K562 (cell line): ENCODE results near the gene CERCAM. TPM values are rescaled to one million over a fixed set of nuclear protein-coding genes. Genes with fewer than 3 reads are reported as not detected.

ENCODE experiments used
- ATAC-seq: fragments of 200-7000 bp; cut with Tn5 transposase; 3 replicates; pipeline ENCODE4 v1.9.1; 2020; ENCODE audit warnings: moderate library complexity
- BruUV-seq: library from RNA; stranded (reverse); fragments of 400-500 nt; replicated peaks from 2 replicates; lab custom pipeline; 2021; lab: Mats Ljungman, UMichigan
- CTCF ChIA-PET: fragments of 300-600 bp; formaldehyde crosslinking; extraction: SDS; loops from one replicate; lab custom pipeline; 2021; ENCODE audit warnings: low intra/inter-chr PET ratio; lab: Yijun Ruan, JAX
- POLR2A ChIA-PET: fragments of 300-600, 350-650 bp; sonication (Branson Sonifier 250); formaldehyde crosslinking; extraction: SDS; loops from one replicate; lab custom pipeline; 2021; ENCODE audit warnings: antibody characterized with exemption, inconsistent platforms; lab: Yijun Ruan, JAX
- DNase-seq, 4 experiments: peaks; one replicate each; pipeline versions ENCODE4 v3.0.0 to v3.0.0-alpha.2; 2011 to 2018; ENCODE audit warnings: low spot score in 3 of 4, mixed read lengths in 3 of 4; ENCODE audit errors: extremely low read depth in 1 of 4
- FAIRE-seq: peaks from 2 replicates; lab custom pipeline; 2011; peaks lifted over from hg19 to GRCh38; lab: Jason Lieb, UNC
- H2AFZ ChIP-seq: 2 replicates; pipeline ENCODE4 v1.6.0; 2011; ENCODE audit warnings: low read depth, low read length, control low read depth, inconsistent platforms
- H3K27ac ChIP-seq: fragments of 200-600 bp; 3 replicates; pipeline ENCODE4 v1.8.0; 2011; ENCODE audit warnings: low read depth, mild to moderate bottlenecking, control low read depth, inconsistent platforms, low read length, moderate library complexity, mixed read lengths; ENCODE audit errors: extremely low read depth
- H3K27me3 ChIP-seq, 2 experiments: fragments of 300-600 bp in 1 of 2; 2 replicates in 1 of 2; 3 replicates in 1 of 2; pipeline versions ENCODE4 v1.6.0 to v1.8.0; 2011; ENCODE audit warnings: inconsistent platforms in 2 of 2, low read length in 2 of 2, mild to moderate bottlenecking in 1 of 2, mixed read lengths in 1 of 2, moderate library complexity in 1 of 2; ENCODE audit not compliant: control insufficient read depth in 2 of 2, insufficient read depth in 2 of 2
- H3K36me3 ChIP-seq: fragments of 300-600 bp; 3 replicates; pipeline ENCODE4 v1.8.0; 2011; ENCODE audit warnings: mild to moderate bottlenecking, low read length, inconsistent platforms; ENCODE audit not compliant: control insufficient read depth, insufficient read depth
- H3K4me1 ChIP-seq, 2 experiments: fragments of 200-600 bp in 1 of 2; replicated peaks in 1 of 2; 2 replicates in 1 of 2; 3 replicates in 1 of 2; pipeline versions ENCODE4 v1.5.1 to v1.8.0; 2011; ENCODE audit warnings: inconsistent platforms in 2 of 2, low read length in 2 of 2, mild to moderate bottlenecking in 1 of 2, mixed read lengths in 1 of 2, moderate library complexity in 1 of 2; ENCODE audit not compliant: control insufficient read depth in 2 of 2, insufficient read depth in 2 of 2
- H3K4me2 ChIP-seq: 2 replicates; pipeline ENCODE4 v1.6.1; 2011; ENCODE audit warnings: low read length, control low read depth, inconsistent platforms, mixed read lengths; ENCODE audit not compliant: insufficient read depth
- H3K4me3 ChIP-seq: fragments of 200-600 bp; sonication (generic), shearing (Covaris generic); 2 replicates; pipeline ENCODE4 v1.5.1; 2016; ENCODE audit warnings: control low read depth, inconsistent platforms
- H3K79me2 ChIP-seq: fragments of 200-600 bp; 3 replicates; pipeline ENCODE4 v1.8.0; 2011; ENCODE audit warnings: low read length, inconsistent platforms; ENCODE audit not compliant: control insufficient read depth, insufficient read depth
- H3K9ac ChIP-seq, 2 experiments: 2 replicates each; pipeline versions ENCODE4 v1.6.0 to v1.6.1; 2011; ENCODE audit warnings: low read depth in 2 of 2, low read length in 2 of 2, control low read depth in 1 of 2, inconsistent platforms in 1 of 2, mild to moderate bottlenecking in 1 of 2, mixed read lengths in 1 of 2; ENCODE audit not compliant: insufficient read depth in 1 of 2
- H3K9me1 ChIP-seq: one replicate; pipeline ENCODE4 v1.6.0; 2011; ENCODE audit warnings: inconsistent platforms, mild to moderate bottlenecking, low read length, moderate library complexity; ENCODE audit not compliant: control insufficient read depth, insufficient read depth
- H3K9me3 ChIP-seq: replicated peaks from 2 replicates; pipeline ENCODE4 v1.5.1; 2011; ENCODE audit warnings: low read depth, low read length, inconsistent platforms; ENCODE audit not compliant: control insufficient read depth, insufficient read depth
- H4K20me1 ChIP-seq: replicated peaks from 2 replicates; pipeline ENCODE4 v1.6.1; 2011; ENCODE audit warnings: low read length, inconsistent platforms, mixed read lengths; ENCODE audit not compliant: control insufficient read depth, insufficient read depth
- CEBPZ ChIP-seq: fragments of 150-350 bp; IDR thresholded peaks from 2 replicates; pipeline ENCODE4 v1.6.1; 2014; ENCODE audit warnings: low read depth, mild to moderate bottlenecking, low read length, borderline replicate concordance
- ILF3 ChIP-seq: fragments of 450-650 bp; IDR thresholded peaks from 2 replicates; pipeline ENCODE4 v1.6.1; 2018; ENCODE audit warnings: antibody characterized with exemption, mild to moderate bottlenecking, moderate library complexity, borderline replicate concordance
- POLR3G ChIP-seq: IDR thresholded peaks from 2 replicates; pipeline ENCODE4 v1.6.1; 2011; ENCODE audit not compliant: insufficient read length, insufficient replicate concordance; ENCODE audit errors: extremely low read depth
- SRSF7 ChIP-seq: fragments of 200-400 bp; formaldehyde crosslinking; optimal IDR thresholded peaks from 2 replicates; pipeline ENCODE3; 2017; ENCODE audit warnings: mild to moderate bottlenecking, low read depth, low read length
- TRIM24 ChIP-seq, 2 experiments: fragments of 450-650 bp; IDR thresholded peaks; 2 replicates each; pipeline ENCODE4 v1.6.1; 2016
- ZKSCAN1 ChIP-seq: fragments of 150-350 bp; IDR thresholded peaks from 2 replicates; pipeline ENCODE4 v1.6.1; 2016; ENCODE audit warnings: low read depth, low read length
- ZNF143 ChIP-seq: sonication (generic); formaldehyde crosslinking; IDR thresholded peaks from 2 replicates; pipeline ENCODE4 v1.9.0; 2022; ENCODE audit warnings: mild to moderate bottlenecking, missing genetic modification reagents
- ZNF224 ChIP-seq: sonication (generic); formaldehyde crosslinking; IDR thresholded peaks from 2 replicates; pipeline ENCODE4 v1.8.0; 2022; ENCODE audit warnings: mild to moderate bottlenecking, missing genetic modification reagents
- WGBS: fragments of 100-300 bp; shearing (Covaris generic); methylation state at CpG from one replicate; pipeline ENCODE4 v1.1.6; 2016; ENCODE audit warnings: low coverage, mixed read lengths; ENCODE audit not compliant: insufficient coverage; ENCODE audit errors: missing lambda C conversion rate; 5-methylcytosine and 5-hydroxymethylcytosine counted together
- in situ Hi-C: fragments of 300-500 bp; cut with MboI; formaldehyde crosslinking; loops from 4 replicates; pipeline ENCODE4 v1.15.0; 2018; ENCODE audit warnings: inconsistent platforms, mixed read lengths
- intact Hi-C: fragments of 100-400 bp; cut with micrococcal nuclease; formaldehyde crosslinking; loops from 2 replicates; pipeline ENCODE4 v1.14.2; 2022
- polyA plus RNA-seq, 8 experiments: library from polyadenylated mRNA; depleted of rRNA in 4 of 8; stranded (reverse) in 5 of 8; unstranded in 3 of 8; fragments of >200 nt; fragmentation: Nextera tagmentation in 2 of 8; fragmentation: Illumina TruSeq in 1 of 8; extraction: Ambion mirVana in 2 of 8; extraction: Trizol in 1 of 8; gene quantifications; 2 replicates each; pipeline versions ENCODE4 v1.2.1 to v1.2.3, GENCODE V29; 2011 to 2014; ENCODE audit warnings: inconsistent platforms in 1 of 8, missing spikeins in 1 of 8
- total RNA-seq, 7 experiments: library from RNA; depleted of rRNA in 6 of 7; stranded (reverse); fragments of >200 nt in 6 of 7; fragmentation: Illumina TruSeq in 2 of 7; extraction: Trizol in 2 of 7; gene quantifications; 2 replicates each; pipeline versions ENCODE4 v1.2.1 to v1.2.3, GENCODE V29; 2011 to 2021; ENCODE audit warnings: low replicate concordance in 1 of 7

The CERCAM gene
- total and polyA plus RNA-seq, 9 of the 15 experiments (the other 6 are each of a cell fraction or from before 2014, with no cell fraction given) = 0.75 to 24.0 (median 18.0) TPM

- no TSS peak for BruUV-seq
- no peaks in the 10 kb centered on the region for H4K20me1 ChIP-seq
- in situ Hi-C loops (no loop called here), intact Hi-C loops (no loop called here)
- FAIRE-seq (no peak), DNase-seq (no peak), ATAC-seq (peak; percentile 57)
- WGBS = 8% methylated on average over 18 of the region's 19 CpGs
- H2AFZ ChIP-seq = no peak overlapping the region
- H3K36me3 ChIP-seq = peaks cover 4% of the 10 kb centered on the region; the same call in 1 of the 3 replicates
- no peaks in the 10 kb centered on the region for H3K79me2 ChIP-seq
- 0 out of 4 replicates have a peak overlapping the region, but pooled peaks of 1 of the 2 experiments have one; percentile 67 for H3K9ac ChIP-seq
- H3K27me3 ChIP-seq = peaks cover 12 to 26% of the 10 kb centered on the region in 2 experiments
- peak; percentile 89 for TF ChIP-seq ZKSCAN1
- TF ChIP-seq SRSF7 = no peak
- TF ChIP-seq ZNF224 (CRISPR knock-in tag) = no peak
- no peak for TF ChIP-seq ILF3
- no peak for TF ChIP-seq CEBPZ
- no peak for TF ChIP-seq POLR3G
- no peak for TF ChIP-seq ZNF143
- no peak for TF ChIP-seq TRIM24 (IDR thresholded peaks at IDR 0.05)
- ChIA-PET POLR2A (interaction anchor here (0.6 to 1.9 kb wide), 2 partner anchors 13 to 26 kb away, joined by 3 to 8 read pairs; partner anchors contain the start of gene URM1), CTCF (no interaction called here)
- H3K4me1 ChIP-seq = peaks cover 0 to 14% of the 10 kb centered on the region in 2 experiments; a peak in 3 of 5 replicates
- no peak overlapping the region for H3K4me2 ChIP-seq
- H3K9me1 ChIP-seq = no peaks in the 10 kb centered on the region
- H3K4me3 ChIP-seq = no peak overlapping the region
- H3K27ac ChIP-seq = no peak overlapping the region
- no peaks in the 10 kb centered on the region for H3K9me3 ChIP-seq
Measured at GRCh38 chr9:128396970-128397613, 23.6 kb upstream of the CERCAM start.
